Measurements from ENCODE around the gene PRSS35. TPM values are rescaled to one million over a fixed set of nuclear protein-coding genes. Genes with fewer than 3 reads are reported as not detected.

PRSS35 gene
- total RNA-seq, 1 experiment from 2014 or later: 6.7 TPM

DNA sequence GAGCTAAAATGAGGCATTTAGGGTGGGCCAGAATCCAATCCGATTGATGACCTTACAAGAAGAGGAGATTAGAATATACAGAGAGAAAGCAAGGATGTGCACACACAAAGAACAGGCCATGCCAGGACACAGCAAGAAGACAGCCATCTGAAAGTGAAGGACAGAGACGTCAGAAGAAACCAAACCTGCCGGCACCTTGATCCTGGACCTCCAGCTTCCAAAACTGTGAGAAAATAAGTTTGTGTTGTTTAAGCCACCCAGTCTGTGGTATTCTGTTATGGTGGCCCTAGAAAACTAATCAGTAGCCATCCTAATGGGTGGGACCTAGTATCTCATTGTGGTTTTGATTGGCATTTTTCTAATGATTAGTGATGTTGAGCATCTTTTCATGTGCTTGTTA, 41.7 kb upstream of the PRSS35 start:
- H3K27me3 Mint-ChIP-seq (ENCODE audit: low read depth): no peaks in the 10 kb centered on the region; the same call in 1 of the 2 replicates
- peaks cover 16% of the 10 kb centered on the region for H3K4me1 Mint-ChIP-seq
- POLR2A ChIA-PET: no interaction called here
- CTCF ChIA-PET: no interaction called here
- H3K4me3 Mint-ChIP-seq: no peak overlapping the region
- no peaks in the 10 kb centered on the region for H3K9me3 Mint-ChIP-seq
- no peaks in the 10 kb centered on the region for H3K36me3 Mint-ChIP-seq
- TF ChIP-seq FOXJ3 (CRISPR knock-in tag; IDR thresholded peaks at IDR 0.05; ENCODE audit: borderline replicate concordance): no peak
- TF ChIP-seq, protein P1, sequence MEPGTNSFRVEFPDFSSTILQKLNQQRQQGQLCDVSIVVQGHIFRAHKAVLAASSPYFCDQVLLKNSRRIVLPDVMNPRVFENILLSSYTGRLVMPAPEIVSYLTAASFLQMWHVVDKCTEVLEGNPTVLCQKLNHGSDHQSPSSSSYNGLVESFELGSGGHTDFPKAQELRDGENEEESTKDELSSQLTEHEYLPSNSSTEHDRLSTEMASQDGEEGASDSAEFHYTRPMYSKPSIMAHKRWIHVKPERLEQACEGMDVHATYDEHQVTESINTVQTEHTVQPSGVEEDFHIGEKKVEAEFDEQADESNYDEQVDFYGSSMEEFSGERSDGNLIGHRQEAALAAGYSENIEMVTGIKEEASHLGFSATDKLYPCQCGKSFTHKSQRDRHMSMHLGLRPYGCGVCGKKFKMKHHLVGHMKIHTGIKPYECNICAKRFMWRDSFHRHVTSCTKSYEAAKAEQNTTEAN (CRISPR knock-in tag; IDR thresholded peaks at IDR 0.05): no peak
- no peak for TF ChIP-seq MYBL2 (CRISPR knock-in tag; IDR thresholded peaks at IDR 0.05)
- TF ChIP-seq NFYB (CRISPR knock-in tag; conservative IDR thresholded peaks at IDR 0.05; ENCODE audit: low read depth): no peak
- TF ChIP-seq ZNF416 (CRISPR knock-in tag; IDR thresholded peaks at IDR 0.05): no peak
- TF ChIP-seq NR2C2 (CRISPR knock-in tag; IDR thresholded peaks at IDR 0.05): no peak
- TF ChIP-seq, protein P2, sequence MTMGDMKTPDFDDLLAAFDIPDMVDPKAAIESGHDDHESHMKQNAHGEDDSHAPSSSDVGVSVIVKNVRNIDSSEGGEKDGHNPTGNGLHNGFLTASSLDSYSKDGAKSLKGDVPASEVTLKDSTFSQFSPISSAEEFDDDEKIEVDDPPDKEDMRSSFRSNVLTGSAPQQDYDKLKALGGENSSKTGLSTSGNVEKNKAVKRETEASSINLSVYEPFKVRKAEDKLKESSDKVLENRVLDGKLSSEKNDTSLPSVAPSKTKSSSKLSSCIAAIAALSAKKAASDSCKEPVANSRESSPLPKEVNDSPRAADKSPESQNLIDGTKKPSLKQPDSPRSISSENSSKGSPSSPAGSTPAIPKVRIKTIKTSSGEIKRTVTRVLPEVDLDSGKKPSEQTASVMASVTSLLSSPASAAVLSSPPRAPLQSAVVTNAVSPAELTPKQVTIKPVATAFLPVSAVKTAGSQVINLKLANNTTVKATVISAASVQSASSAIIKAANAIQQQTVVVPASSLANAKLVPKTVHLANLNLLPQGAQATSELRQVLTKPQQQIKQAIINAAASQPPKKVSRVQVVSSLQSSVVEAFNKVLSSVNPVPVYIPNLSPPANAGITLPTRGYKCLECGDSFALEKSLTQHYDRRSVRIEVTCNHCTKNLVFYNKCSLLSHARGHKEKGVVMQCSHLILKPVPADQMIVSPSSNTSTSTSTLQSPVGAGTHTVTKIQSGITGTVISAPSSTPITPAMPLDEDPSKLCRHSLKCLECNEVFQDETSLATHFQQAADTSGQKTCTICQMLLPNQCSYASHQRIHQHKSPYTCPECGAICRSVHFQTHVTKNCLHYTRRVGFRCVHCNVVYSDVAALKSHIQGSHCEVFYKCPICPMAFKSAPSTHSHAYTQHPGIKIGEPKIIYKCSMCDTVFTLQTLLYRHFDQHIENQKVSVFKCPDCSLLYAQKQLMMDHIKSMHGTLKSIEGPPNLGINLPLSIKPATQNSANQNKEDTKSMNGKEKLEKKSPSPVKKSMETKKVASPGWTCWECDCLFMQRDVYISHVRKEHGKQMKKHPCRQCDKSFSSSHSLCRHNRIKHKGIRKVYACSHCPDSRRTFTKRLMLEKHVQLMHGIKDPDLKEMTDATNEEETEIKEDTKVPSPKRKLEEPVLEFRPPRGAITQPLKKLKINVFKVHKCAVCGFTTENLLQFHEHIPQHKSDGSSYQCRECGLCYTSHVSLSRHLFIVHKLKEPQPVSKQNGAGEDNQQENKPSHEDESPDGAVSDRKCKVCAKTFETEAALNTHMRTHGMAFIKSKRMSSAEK (CRISPR knock-in tag; IDR thresholded peaks at IDR 0.05; ENCODE audit: borderline replicate concordance): no peak
- no peak overlapping the region for H3K27ac Mint-ChIP-seq
- DNase-seq (ENCODE audit: low spot score) (no peak), ATAC-seq (no peak)

DNA sequence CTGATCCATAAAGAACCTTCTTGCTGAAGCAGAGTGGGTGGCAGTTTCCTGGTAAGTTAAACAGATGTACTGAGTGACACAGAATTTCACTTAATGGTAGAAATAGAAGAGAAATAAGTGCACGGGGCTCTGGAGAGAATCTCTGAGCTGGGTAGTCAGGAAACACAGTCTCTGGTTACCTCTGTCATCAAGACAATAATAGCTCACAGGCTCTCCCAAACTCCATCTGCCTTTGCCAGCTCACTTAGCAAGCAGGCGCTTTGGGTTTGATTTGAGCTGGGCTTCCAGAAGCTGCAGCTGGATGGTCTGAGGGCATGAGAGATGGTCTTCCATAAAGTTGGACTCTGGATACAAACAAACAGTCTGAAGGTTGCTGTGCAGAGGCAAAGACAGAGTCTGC, 39.6 kb upstream of the PRSS35 start:
- ATAC-seq (no peak), DNase-seq (ENCODE audit: low spot score) (no peak)
- no peaks in the 10 kb centered on the region for H3K36me3 Mint-ChIP-seq
- no peak overlapping the region for H3K27ac Mint-ChIP-seq
- no peaks in the 10 kb centered on the region for H3K27me3 Mint-ChIP-seq (ENCODE audit: low read depth)
- H3K9me3 Mint-ChIP-seq: no peaks in the 10 kb centered on the region
- TF ChIP-seq NR3C1 (CRISPR knock-in tag; conservative IDR thresholded peaks at IDR 0.05; ENCODE audit: low read depth) (no peak), OVOL2 (CRISPR knock-in tag; IDR thresholded peaks at IDR 0.05; ENCODE audit: borderline replicate concordance) (no peak), ZNF416 (CRISPR knock-in tag; IDR thresholded peaks at IDR 0.05) (no peak), NFATC4 (CRISPR knock-in tag; IDR thresholded peaks at IDR 0.05) (no peak)
- TF ChIP-seq, protein P3, sequence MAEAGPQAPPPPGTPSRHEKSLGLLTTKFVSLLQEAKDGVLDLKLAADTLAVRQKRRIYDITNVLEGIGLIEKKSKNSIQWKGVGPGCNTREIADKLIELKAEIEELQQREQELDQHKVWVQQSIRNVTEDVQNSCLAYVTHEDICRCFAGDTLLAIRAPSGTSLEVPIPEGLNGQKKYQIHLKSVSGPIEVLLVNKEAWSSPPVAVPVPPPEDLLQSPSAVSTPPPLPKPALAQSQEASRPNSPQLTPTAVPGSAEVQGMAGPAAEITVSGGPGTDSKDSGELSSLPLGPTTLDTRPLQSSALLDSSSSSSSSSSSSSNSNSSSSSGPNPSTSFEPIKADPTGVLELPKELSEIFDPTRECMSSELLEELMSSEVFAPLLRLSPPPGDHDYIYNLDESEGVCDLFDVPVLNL (CRISPR knock-in tag; IDR thresholded peaks at IDR 0.05; ENCODE audit: borderline replicate concordance, low read depth): no peak
- TF ChIP-seq, protein P4, sequence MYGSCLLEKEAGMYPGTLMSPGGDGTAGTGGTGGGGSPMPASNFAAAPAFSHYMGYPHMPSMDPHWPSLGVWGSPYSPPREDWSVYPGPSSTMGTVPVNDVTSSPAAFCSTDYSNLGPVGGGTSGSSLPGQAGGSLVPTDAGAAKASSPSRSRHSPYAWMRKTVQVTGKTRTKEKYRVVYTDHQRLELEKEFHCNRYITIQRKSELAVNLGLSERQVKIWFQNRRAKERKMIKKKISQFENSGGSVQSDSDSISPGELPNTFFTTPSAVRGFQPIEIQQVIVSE (CRISPR knock-in tag; IDR thresholded peaks at IDR 0.05; ENCODE audit: borderline replicate concordance): no peak
- TF ChIP-seq, protein P5, sequence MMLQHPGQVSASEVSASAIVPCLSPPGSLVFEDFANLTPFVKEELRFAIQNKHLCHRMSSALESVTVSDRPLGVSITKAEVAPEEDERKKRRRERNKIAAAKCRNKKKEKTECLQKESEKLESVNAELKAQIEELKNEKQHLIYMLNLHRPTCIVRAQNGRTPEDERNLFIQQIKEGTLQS (CRISPR knock-in tag; conservative IDR thresholded peaks at IDR 0.05): no peak
- TF ChIP-seq, protein P1 (CRISPR knock-in tag; IDR thresholded peaks at IDR 0.05): no peak
- TF ChIP-seq, protein P6, sequence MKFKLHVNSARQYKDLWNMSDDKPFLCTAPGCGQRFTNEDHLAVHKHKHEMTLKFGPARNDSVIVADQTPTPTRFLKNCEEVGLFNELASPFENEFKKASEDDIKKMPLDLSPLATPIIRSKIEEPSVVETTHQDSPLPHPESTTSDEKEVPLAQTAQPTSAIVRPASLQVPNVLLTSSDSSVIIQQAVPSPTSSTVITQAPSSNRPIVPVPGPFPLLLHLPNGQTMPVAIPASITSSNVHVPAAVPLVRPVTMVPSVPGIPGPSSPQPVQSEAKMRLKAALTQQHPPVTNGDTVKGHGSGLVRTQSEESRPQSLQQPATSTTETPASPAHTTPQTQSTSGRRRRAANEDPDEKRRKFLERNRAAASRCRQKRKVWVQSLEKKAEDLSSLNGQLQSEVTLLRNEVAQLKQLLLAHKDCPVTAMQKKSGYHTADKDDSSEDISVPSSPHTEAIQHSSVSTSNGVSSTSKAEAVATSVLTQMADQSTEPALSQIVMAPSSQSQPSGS (CRISPR knock-in tag; IDR thresholded peaks at IDR 0.05; ENCODE audit: borderline replicate concordance, low read depth): no peak
- POLR2A ChIA-PET: no interaction called here
- no peak overlapping the region for H3K4me3 Mint-ChIP-seq
- CTCF ChIA-PET: interaction anchor here (0.7 kb wide), 1 partner anchor 407 kb away, joined by 3 read pairs; the partner anchor contains the start of gene UBE3D
- peaks cover 16% of the 10 kb centered on the region for H3K4me1 Mint-ChIP-seq
